Left hindlimb (tissue), 1 donor: ENCODE results near the gene GRM1.

Experiments used
- DNase-seq: peaks from one replicate; pipeline ENCODE4 v3.0.0-alpha.2; 2018

GRM1 gene

DNA sequence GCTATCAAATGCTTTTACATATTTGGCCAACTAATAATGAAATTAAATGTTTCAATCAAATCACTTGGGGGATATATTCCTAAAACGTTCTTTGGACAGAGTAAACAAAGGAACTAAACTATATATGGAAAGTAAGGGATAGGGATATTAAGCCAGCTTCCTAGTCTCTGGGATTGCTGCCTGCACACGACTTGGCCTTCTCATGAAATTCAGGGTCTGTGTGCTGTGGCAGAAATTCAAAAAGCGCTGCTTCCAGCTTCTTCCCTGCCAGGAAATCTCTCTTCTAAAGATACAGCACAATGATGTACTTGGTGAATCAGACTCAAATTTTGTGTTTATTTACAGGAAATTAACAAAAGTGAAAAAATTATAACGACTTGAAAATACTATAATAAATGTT, 308.5 kb downstream of the GRM1 start:
- DNase-seq, result peak; percentile 61

DNA sequence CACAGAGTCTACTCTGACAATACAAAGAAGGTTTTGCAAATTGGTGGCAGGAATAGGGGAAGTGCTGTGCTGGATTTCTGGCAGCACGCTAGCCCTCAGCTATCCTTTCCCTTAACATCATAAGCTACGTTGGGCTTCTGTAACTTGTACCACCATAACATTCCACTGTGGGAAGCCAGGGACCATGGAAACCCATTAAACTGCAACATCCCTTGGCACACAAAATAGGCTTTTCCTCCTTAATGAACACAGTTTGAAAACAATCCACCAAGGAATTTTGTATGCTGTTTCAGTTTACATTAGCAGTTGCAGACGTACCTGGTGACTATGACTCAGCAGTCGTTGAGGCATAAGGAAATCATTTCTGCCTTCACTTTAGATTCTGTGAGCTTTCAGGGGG, 310.9 kb downstream of the GRM1 start:
- DNase-seq, result no peak

DNA sequence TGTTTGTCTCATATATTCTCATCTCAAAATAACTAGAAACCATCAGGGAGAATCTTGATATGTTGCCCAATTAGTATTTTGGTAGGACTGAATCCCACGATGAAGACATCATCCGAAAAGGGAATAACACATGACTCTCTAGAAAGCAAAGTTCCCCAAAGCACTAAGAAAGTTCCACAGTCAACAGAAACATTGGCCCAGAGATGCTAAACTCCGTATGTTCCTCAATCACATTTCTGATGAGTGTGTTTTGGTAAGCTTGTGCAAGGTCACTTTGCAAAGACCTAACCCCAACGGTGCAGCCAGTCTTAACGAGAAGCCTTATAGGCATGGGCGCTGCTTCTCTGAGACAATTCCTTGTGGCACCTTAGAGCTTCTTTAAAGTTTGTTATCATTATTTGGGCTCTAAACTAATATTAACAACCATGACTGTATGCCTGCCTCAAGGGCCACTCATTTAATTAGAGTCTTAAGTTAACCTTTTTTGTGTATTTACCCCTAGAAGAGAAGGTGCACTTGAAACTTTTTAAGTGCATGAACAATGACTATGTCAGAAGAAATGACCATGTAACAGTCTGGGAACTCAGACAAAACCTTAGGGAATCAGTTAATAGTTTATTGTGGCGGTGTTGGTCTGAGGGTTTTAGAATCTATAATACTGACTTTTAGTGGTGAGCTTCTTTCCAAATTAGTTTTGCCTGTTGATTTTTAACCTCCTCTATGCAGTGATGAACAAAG, 312.8 kb downstream of the GRM1 start:
- no peak for DNase-seq

- DNase-seq, result no peak
Measured at GRCh38 chr6:146345598-146345997, 316.7 kb downstream of the GRM1 start.

GRCh38 chr6:146347090-146347489, 318.2 kb downstream of the GRM1 start:
- no peak for DNase-seq

GRCh38 chr6:146347690-146348089, 318.8 kb downstream of the GRM1 start:
- no peak for DNase-seq

GRCh38 chr6:146351018-146351417, 322.2 kb downstream of the GRM1 start:
- DNase-seq, result no peak

DNA sequence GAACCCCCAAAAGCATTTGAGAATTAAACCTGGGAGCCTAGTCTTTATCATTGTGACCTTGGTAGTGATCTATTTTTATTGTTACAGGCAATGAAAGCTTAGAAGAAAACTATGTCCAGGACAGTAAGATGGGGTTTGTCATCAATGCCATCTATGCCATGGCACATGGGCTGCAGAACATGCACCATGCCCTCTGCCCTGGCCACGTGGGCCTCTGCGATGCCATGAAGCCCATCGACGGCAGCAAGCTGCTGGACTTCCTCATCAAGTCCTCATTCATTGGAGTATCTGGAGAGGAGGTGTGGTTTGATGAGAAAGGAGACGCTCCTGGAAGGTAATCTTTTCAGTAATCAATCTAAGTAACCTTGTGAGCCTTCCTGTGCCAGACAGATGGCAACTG, 323.3 kb downstream of the GRM1 start:
- no peak for DNase-seq

DNA sequence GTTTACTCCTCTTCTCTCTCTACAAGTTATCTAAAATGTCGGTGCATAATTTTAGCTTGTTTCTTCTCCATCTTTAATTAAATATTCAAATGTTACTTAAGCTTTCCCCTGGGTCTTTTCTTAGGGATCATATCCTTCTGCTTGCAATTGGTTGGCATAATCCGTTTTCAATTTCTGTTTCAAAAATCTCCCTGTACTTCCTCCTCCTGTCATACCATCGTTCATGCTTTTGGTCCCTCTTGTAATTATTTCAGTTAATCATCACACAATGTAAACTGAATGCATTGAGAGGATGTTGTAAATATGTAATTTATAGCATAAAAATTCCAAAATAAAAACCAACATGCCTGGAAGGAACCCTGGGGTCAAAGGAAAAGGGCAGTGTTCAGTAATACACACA, 325.6 kb downstream of the GRM1 start:
- DNase-seq, result no peak

DNA sequence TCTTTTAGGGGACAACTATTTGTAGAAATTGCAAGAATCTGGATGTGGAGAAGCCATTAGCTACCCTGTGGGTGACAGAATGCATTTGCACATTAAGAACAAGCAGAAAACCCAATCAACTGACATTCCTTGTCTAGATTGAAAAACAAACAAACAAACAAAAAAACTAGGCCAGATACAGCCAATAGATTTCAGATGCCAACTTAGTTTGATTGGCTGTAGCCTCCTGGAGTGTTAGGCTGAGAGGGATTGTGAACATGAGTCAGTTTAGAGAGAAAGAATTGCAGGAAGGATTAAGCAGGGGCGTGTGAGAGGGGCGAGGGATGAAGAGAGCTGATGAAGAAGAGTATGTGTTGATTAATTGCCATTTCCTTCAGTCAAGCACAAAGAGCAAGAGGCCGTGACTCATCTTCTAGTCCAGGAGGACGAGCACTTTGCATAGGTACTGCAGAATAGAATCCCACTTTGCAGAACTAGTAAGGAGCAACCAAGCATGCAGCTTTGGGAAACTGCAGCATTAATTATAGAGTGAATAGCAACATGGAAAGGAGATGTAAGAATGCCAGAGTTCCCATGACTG, 326.7 kb downstream of the GRM1 start:
- no peak for DNase-seq

- DNase-seq, result no peak
Measured at GRCh38 chr6:146357578-146358430, 328.9 kb downstream of the GRM1 start.

DNA sequence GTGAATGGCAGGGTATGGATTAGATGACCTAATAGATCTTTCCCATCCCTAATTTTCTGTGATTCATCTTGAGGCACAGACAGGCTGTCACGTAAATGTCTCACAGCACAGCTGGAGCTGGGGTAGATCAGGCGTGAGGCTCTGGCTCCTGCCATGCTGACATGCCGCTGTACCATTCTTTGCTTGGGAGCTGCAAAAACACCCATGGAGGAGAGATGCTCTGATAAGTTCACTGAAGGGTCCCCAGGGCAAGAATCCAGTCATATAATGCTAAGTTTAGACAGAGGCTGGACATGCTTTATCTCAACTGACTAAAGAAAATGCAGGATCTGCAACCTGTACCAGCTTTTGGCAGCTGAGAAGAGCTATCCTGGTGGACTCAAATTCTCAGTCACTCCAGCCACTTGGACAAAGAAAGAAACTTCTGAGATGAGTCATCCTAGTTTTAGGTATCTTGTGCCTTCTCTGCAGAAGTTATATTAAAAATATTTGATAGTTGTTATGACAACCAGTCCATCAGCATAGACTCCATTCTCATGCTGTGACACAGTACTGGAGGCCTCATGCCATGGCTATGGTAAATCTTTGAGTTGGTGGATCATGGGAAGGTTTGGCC, 329.7 kb downstream of the GRM1 start:
- DNase-seq, result no peak

DNA sequence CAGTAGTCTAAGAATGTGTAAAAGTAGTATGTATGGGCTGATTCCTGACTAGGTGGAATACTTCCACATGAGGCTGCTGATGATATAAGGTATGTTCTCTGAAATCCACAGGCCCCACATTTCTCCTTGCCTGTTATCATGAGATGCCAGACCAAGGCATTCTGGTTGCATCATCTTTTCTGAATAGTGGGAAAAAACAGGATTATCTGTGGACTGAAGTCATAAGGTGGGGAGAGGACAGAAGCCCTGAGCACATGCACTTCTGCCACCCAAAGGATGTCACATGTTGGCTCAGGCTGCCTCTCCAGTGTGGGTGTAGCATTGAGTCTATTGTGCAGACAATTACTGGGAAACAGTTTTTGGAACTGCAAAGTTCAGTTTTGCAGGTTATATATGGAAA, 330.3 kb downstream of the GRM1 start:
- no peak for DNase-seq

DNA sequence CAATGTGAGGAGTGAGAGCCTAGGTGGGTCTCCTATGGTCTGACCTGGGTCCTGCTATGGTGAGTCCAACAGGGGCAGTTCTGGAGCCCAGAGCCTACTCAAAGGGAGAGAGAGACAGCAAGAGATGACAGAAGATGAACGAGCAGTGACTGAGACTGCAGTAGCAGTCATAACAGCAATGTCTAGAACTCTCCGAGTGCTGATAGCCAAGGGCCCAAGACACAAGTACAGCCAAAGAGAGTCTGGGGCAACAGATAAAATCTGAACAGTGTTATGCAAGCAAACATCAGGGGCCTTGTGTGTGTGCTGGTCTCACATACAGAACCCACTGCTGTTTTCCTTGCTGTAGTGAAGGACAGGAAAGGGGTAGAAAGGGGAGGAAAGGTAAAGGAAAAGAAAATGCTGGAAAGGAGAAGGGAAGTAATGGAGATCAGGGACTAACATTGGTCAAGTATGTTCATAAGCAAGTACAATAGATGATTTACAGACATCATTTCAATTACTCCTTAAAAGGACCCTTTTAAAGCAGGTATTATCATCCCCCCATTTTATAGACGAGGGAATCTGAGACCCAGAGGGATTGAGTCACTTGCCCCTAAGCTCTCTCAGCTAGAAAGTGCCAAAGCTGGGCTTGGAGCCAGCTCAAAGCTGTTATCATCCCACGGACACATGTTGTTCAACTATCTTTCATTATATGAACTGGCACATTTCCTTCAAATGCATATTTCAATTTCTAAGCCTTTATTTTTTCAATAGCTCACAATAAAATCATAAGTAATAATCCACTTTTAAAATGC, 332.5 kb downstream of the GRM1 start:
- no peak for DNase-seq

DNA sequence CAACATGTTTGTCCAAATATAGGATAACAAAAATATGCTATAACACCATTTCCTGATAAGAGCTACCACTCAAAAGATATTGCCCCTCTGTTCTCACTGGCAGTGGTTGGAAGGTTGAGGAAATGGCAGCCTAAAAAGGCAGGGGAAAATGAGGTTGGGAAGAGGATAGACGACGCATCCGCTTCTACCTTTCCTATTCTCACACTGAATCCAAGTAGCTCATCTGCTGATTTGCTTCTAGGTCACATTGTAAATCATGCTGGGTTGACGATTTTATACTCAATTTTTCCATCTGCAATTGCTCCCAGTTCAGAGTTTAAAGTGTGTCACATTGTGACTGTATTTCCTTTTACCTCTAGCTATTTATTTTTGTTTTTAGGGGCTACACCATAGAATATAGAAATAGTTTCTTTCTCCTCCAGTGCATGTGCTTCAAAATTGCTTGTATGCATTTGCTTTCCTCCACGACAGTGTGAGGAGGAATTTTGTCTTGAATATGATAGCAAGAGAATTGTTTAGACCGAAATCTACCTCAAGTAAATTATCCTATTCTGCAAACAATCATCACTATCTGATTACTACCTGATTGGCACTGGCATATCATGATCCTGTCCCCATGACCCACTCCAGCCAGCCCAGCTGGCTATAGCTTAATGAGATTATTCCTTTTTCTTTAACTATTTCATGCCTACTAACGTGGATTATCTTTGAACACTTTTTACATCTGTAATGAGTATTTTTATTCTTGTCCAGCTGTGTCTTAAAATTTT, 335.2 kb downstream of the GRM1 start:
- DNase-seq, result no peak

DNA sequence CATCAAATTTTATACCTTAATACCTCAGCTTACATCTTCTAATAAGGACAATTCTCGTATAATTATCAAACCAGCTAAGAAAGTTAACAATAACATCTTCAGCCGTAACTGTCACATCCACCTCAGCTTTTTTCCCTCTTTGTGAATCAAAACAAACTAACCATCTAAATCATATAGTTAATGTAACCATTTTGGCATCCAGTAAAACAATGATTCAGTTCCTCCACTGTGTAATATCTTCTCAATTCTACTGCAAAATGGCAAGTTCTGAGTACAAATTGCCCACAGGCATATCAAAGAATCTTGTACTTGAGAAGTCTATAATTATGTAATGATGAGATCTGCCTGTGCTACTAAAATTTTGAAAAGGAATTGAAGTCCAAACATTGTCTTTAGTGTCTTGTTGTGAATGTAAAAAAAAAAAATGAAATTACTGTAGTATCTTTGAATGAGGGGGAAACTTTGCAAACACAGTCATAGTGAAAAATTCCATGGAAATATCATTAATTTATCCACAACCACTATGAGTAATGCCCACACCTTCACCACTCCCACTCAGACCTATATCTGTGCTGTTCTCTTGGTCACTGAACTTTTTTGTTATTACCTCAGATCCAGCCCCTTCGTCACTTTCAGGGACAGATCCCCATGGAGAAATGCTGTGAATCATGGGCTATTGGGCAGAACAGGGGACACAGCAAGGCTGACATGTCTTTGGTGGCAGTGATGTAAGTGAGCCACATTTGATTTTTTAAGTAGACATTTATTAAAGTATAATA, 336.1 kb downstream of the GRM1 start:
- no peak for DNase-seq

- DNase-seq, result no peak
Measured at GRCh38 chr6:146367061-146367460, 338.2 kb downstream of the GRM1 start.

DNA sequence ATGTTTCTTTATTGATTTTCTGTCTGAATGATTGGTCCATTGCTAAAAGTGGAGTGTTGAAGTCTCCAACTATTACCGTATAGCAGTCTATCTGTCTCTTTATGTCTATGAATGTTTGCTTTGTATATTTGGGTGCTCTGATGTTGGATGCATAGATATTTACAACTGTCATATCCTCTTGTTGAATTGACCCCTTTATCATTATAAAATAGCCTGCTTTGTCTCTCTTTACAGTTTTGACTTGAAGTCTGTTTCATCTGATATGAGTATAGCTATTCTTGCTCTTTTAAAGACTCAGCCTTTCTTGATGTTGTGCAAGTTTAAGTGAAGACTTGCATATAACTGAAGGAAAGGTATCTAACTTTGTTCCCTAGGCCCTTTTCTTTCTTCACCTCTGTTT, 341.0 kb downstream of the GRM1 start:
- no peak for DNase-seq

DNA sequence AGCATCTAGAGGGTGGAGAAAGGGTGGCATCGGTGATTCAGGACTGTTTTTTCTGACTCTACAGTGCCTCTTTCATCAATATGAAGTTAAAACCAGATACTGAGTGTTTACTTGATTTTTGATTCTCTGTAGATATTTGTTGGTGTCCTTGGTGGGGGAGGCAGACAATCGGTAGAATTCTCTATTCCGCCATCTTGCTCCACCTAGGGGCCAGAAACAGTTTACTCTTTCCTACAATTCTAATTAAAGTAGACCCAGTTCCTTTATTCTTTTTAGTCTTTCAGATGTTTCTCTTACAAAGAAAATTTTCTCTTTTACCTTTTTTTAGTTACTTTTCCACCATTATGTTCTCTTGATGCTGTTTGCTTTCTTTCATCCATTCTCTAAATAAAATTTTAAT, 352.6 kb downstream of the GRM1 start:
- DNase-seq, result no peak

GRCh38 chr6:146388736-146389364, 360.0 kb downstream of the GRM1 start:
- no peak for DNase-seq

- no peak for DNase-seq
Measured at GRCh38 chr6:146389740-146390139, 360.9 kb downstream of the GRM1 start.
